H1 (cell line): Measurements from ENCODE around the gene MUC5AC. TPM values are rescaled to one million over a fixed set of nuclear protein-coding genes. Genes with fewer than 3 reads are reported as not detected.

ENCODE experiments used
- BACH1 ChIP-seq: IDR thresholded peaks from 2 replicates; pipeline ENCODE4 v1.6.1; 2012; ENCODE audit warnings: low read length, improper control_type of control experiment
- CBX5 ChIP-seq: fragments of 300-800, 300-1000 bp; sonication (generic); IDR thresholded peaks from 2 replicates; pipeline ENCODE4 v1.7.1; 2016; ENCODE audit warnings: antibody characterized with exemption, low read length, low read depth
- CHD7 ChIP-seq: fragments of 300-600 bp; sonication (generic); IDR thresholded peaks from 2 replicates; pipeline ENCODE4 v1.7.1; 2012; ENCODE audit warnings: low read length, moderate library complexity, mild to moderate bottlenecking, inconsistent platforms; ENCODE audit not compliant: insufficient replicate concordance
- CREB1 ChIP-seq: IDR thresholded peaks from 2 replicates; pipeline ENCODE4 v1.6.1; 2012; ENCODE audit warnings: inconsistent platforms
- CTCF ChIP-seq, 3 experiments: IDR thresholded peaks; 1 replicate in 2 of 3; 2 replicates in 1 of 3; pipeline versions ENCODE4 v1.5.1 to v1.6.1; 2011; ENCODE audit warnings: low read length in 3 of 3, mild to moderate bottlenecking in 3 of 3, inconsistent platforms in 2 of 3, low read depth in 1 of 3, moderate library complexity in 1 of 3; ENCODE audit not compliant: insufficient read depth in 1 of 3; ENCODE audit errors: control extremely low read depth in 1 of 3
- JUN ChIP-seq: IDR thresholded peaks from 2 replicates; pipeline ENCODE4 v1.6.1; 2011; ENCODE audit warnings: low read depth, mild to moderate bottlenecking, improper control_type of control experiment, low read length
- TCF12 ChIP-seq: IDR thresholded peaks from 2 replicates; pipeline ENCODE4 v1.6.1; 2011; ENCODE audit warnings: low read depth, mild to moderate bottlenecking, low read length
- USF2 ChIP-seq: IDR thresholded peaks from 2 replicates; pipeline ENCODE4 v1.6.1; 2011; ENCODE audit warnings: low read length, improper control_type of control experiment
- YY1 ChIP-seq: IDR thresholded peaks from 2 replicates; pipeline ENCODE4 v1.6.1; 2011; ENCODE audit warnings: low read depth, mild to moderate bottlenecking, low read length
- polyA plus RNA-seq, 7 experiments: library from polyadenylated mRNA; depleted of rRNA in 3 of 7; stranded (reverse) in 5 of 7; unstranded in 2 of 7; fragments of >200 nt in 5 of 7; fragments of 200-250 nt in 2 of 7; gene quantifications; 1 replicate in 5 of 7; 2 replicates in 1 of 7; 4 replicates in 1 of 7; pipeline versions ENCODE4 v1.2.1 to v1.2.3, GENCODE V29; 2011 to 2013; ENCODE audit warnings: missing spikeins in 2 of 7, mixed read lengths in 2 of 7
- total RNA-seq: library from RNA; stranded (reverse); fragmentation: NEBNext Ultra II Directional; extraction: Animal tissue kit (Norgen Biotek cat#: 25700); gene quantifications from 2 replicates; pipeline ENCODE4 v1.2.1, GENCODE V29; 2021

Gene MUC5AC
- total and polyA plus RNA-seq, 2 of the 8 experiments (the other 6 are each of a cell fraction or from before 2014, with no cell fraction given) = not detected

GRCh38 chr11:1205987-1206331 lies 48.2 kb downstream of the MUC5AC start (continued):
- no peak for TF ChIP-seq CHD7
- TF ChIP-seq TCF12 = no peak
- no peak for TF ChIP-seq CREB1
- no peak for TF ChIP-seq CTCF (IDR thresholded peaks at IDR 0.05; ENCODE audit: control extremely low read depth in 1 of 3, insufficient read depth in 1 of 3, low read depth in 1 of 3, low read length in 3 of 3)
- TF ChIP-seq BACH1 = no peak
- no peak for TF ChIP-seq YY1
- no peak for TF ChIP-seq CBX5
- TF ChIP-seq JUN = no peak
- TF ChIP-seq USF2 = no peak
